Adipocyte (in vitro differentiated cells): ENCODE data around the gene GPC3.

Experiments
- DNase-seq: peaks from one replicate; pipeline ENCODE4 v3.0.0-alpha.2; 2015; ENCODE audit warnings: low read depth
- H3K27me3 ChIP-seq: replicated peaks from 2 replicates; pipeline ENCODE4 v1.7.0; 2013; ENCODE audit warnings: mild to moderate bottlenecking, low read length, moderate library complexity; ENCODE audit not compliant: control insufficient read depth, insufficient read depth
- H3K36me3 ChIP-seq: 2 replicates; pipeline ENCODE4 v1.7.0; 2013; ENCODE audit warnings: low read length, mild to moderate bottlenecking, moderate library complexity; ENCODE audit not compliant: control insufficient read depth, insufficient read depth, severe bottlenecking
- H3K4me1 ChIP-seq: 2 replicates; pipeline ENCODE4 v1.7.0; 2013; ENCODE audit warnings: mild to moderate bottlenecking, low read length, moderate library complexity; ENCODE audit not compliant: control insufficient read depth, insufficient read depth
- H3K4me3 ChIP-seq: 2 replicates; pipeline ENCODE4 v1.7.0; 2013; ENCODE audit warnings: mild to moderate bottlenecking, low read length, moderate library complexity
- H3K9ac ChIP-seq: 2 replicates; pipeline ENCODE4 v1.7.0; 2013; ENCODE audit warnings: mild to moderate bottlenecking, low read length, moderate library complexity
- H3K9me3 ChIP-seq: 2 replicates; pipeline ENCODE4 v1.7.0; 2013; ENCODE audit warnings: mild to moderate bottlenecking, low read length, moderate library complexity; ENCODE audit not compliant: control insufficient read depth

Gene GPC3

DNA sequence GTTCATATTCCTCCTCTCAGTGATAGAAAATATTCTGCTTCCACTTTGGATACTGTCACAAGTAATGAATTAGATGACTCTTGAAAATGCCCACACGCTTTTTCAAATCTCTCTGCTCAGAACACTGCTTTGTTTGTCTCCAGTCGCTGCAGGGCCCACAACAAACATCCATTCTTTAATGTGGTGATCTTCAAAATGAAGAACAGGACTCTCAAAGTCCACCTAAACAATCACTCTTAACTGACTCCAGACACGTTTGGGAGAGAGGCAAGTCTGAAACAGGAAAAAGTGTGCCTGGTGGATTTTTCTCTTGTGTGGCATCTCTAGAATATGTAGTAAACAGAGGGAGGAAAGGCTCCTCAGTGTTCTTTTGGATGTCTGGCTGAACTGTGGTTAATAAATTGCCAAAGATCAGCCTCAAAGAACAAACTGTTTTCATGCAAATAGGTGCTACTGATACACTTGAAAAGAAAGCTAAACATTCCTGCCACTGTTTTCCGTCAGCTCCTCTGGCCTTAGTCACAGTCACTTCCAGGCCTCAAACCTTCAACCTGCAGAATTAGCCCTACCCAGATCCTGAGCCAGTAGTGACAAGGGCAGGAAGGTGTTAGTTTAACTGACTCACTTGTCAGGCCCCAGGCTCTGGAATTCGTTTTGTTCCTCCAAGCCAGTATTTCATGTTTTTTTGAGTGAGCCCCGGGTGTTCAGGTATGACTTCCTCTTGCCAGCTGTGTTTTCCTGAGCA is 310.5 kb downstream of the GPC3 start:
- H3K9me3 ChIP-seq: no peaks in the 10 kb centered on the region
- H3K4me1 ChIP-seq: no peaks in the 10 kb centered on the region
- no peaks in the 10 kb centered on the region for H3K36me3 ChIP-seq
- no peak for DNase-seq
- no peak overlapping the region for H3K4me3 ChIP-seq
- H3K27me3 ChIP-seq: peaks cover 19% of the 10 kb centered on the region
- no peak overlapping the region for H3K9ac ChIP-seq

DNA sequence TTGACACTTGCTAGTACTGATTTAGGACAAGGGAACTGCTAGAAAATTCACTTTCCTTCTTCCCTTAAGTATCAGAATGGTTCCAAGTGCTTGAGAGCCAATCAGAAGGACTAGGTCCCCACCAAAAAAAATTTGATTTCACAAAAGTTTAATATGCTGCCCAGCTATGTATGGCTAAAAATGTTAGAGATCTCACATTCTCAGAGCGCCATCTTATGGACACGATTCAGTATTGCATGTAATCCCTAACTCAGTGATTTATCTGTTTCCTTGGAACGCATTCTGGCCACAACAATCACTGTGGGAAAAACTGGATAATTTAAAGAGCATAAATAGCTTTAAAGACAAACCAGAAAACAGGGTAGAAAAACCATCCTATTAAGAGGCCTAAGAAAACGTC is 315.0 kb downstream of the GPC3 start:
- H3K4me1 ChIP-seq: no peaks in the 10 kb centered on the region
- H3K27me3 ChIP-seq: peaks cover 16% of the 10 kb centered on the region
- H3K4me3 ChIP-seq: no peak overlapping the region
- peak; percentile 71 for DNase-seq
- no peaks in the 10 kb centered on the region for H3K36me3 ChIP-seq
- H3K9ac ChIP-seq: no peak overlapping the region
- no peaks in the 10 kb centered on the region for H3K9me3 ChIP-seq

- no peak overlapping the region for H3K4me3 ChIP-seq
- H3K4me1 ChIP-seq: no peaks in the 10 kb centered on the region
- H3K36me3 ChIP-seq: no peaks in the 10 kb centered on the region
Measured at GRCh38 chrX:133669214-133669613, 316.2 kb downstream of the GPC3 start.

DNA sequence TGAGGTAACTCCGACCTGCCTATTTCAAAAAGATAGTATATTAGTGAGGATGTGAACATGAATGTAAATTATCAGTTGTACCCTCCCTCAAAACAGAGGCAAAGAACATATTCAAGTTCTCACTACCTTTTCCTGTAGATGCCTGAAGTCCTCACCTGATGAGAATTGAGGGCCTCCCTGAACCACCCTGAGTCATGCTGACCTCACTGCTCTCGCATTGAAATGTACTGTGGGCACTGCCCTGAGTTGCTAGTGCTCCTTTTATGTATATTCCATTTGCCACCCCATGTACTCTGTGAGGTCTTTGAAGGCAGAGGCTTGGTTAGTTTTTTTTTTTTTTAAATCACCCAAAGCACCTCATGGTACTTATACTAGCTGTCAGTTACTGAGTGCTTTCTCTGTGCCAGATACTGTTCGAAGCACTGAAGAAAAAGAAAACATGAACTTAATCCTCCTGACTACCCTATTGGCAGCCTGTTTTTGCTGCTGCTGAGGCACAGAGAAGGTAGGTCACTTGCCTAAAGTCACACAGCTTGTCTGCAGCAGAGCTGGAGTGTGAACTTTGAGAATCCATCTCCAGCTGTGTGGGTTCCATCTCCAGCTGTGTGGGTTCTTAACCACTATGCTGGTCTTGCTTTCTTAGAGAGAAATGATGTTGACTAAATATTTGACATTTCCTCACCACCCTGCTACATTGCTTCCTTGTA is 317.0 kb downstream of the GPC3 start:
- DNase-seq: no peak

More at GRCh38 chrX:133669214-133669613, 316.2 kb downstream of the GPC3 start:
- DNase-seq: no peak
- Histone ChIP-seq H3K9ac (no peak overlapping the region), H3K27me3 (peaks cover 13% of the 10 kb centered on the region), H3K9me3 (no peaks in the 10 kb centered on the region)

DNA sequence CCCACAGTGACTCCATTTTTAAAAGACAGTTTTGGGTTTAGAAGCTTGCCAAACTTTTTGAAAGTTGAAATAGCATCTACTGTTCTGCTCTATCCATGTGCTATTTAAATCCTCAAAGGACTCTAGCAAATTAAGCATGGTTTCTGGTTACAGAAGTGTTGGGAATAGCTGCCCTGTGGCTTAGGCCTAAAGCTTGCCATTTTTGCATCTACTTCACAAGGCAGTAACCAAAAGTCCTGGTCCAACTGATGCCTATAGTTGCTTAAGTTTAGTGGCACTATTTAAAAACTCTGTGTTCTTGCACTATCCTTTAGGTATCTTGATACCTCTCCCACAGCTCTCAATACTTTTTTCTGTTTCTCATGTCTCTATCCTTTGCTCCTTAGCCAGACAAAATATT is 319.1 kb downstream of the GPC3 start:
- H3K9me3 ChIP-seq: no peaks in the 10 kb centered on the region
- no peak overlapping the region for H3K9ac ChIP-seq
- peaks cover 7% of the 10 kb centered on the region for H3K27me3 ChIP-seq
- H3K36me3 ChIP-seq: no peaks in the 10 kb centered on the region
- DNase-seq: no peak
- H3K4me3 ChIP-seq: no peak overlapping the region
- H3K4me1 ChIP-seq: peaks cover 19% of the 10 kb centered on the region

More for the DNA sequence above, 317.0 kb downstream of the GPC3 start:
- Histone ChIP-seq H3K9ac (no peak overlapping the region), H3K4me3 (no peak overlapping the region), H3K27me3 (peaks cover 13% of the 10 kb centered on the region), H3K9me3 (no peaks in the 10 kb centered on the region), H3K4me1 (peaks cover 3% of the 10 kb centered on the region), H3K36me3 (no peaks in the 10 kb centered on the region)

GRCh38 chrX:133661962-133662839 is 323.2 kb downstream of the GPC3 start:
- Histone ChIP-seq H3K9ac (peak overlapping the region; percentile 63), H3K4me1 (peaks cover 38% of the 10 kb centered on the region), H3K27me3 (peaks cover 7% of the 10 kb centered on the region), H3K36me3 (no peaks in the 10 kb centered on the region), H3K4me3 (no peak overlapping the region), H3K9me3 (no peaks in the 10 kb centered on the region)
- peak; percentile 73 for DNase-seq

- peaks cover 49% of the 10 kb centered on the region for H3K4me1 ChIP-seq
- no peaks in the 10 kb centered on the region for H3K9me3 ChIP-seq
- H3K27me3 ChIP-seq: peaks cover under 1% of the 10 kb centered on the region
- H3K4me3 ChIP-seq: no peak overlapping the region
- no peaks in the 10 kb centered on the region for H3K36me3 ChIP-seq
- peak overlapping the region; percentile 62 for H3K9ac ChIP-seq
- peak; percentile 68 for DNase-seq
Measured at GRCh38 chrX:133660281-133660680, 325.1 kb downstream of the GPC3 start.

GRCh38 chrX:133658293-133658911 is 327.0 kb downstream of the GPC3 start:
- peaks cover 50% of the 10 kb centered on the region for H3K4me1 ChIP-seq
- no peak overlapping the region for H3K9ac ChIP-seq
- DNase-seq: no peak
- H3K27me3 ChIP-seq: no peaks in the 10 kb centered on the region
- no peaks in the 10 kb centered on the region for H3K36me3 ChIP-seq
- no peak overlapping the region for H3K4me3 ChIP-seq
- H3K9me3 ChIP-seq: no peaks in the 10 kb centered on the region

DNA sequence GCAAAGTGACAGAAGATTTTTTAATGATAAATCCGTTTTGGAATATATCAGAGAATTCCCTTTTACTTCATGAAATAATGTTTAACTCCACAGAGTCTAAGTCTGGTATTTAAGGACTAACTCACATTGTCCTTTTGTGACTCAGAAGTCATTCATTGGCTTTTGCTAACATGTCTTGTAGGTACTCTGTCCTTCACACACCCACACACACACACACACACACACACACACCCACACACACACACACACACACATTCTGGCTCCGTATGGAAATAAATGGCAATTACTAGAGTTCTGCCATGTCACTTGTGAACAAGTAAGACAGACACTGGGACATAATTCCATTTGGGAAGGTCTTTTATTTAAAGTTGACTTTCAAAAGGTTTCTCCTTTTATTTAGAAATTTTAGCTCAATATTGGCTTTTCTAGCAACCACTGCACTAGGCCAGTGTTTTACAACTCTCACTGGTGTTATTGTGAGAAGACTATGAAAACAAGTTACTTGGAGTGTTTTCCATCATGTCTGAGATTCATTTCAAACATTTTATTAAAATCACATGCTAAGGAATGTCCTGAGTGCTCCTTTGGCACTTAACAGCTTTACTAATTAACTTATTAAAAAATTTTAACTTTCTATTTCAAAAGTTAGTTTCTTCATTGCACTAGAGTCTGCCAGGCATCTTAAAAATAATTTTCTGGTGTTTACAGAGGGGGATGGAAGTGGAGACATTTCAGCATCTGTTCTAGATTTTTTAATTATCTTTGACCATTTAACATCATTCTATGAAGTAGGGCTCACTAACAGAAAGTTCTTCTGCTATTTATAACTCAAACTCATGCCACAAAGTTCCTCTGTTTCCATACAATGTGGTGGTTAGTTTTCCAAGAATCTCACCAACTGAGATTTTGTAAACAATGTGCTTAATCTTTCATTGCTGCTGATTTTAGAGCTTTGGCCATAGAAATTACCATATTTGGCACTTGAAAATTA is 329.8 kb downstream of the GPC3 start:
- H3K36me3 ChIP-seq: no peaks in the 10 kb centered on the region
- H3K9ac ChIP-seq: peak overlapping the region; percentile 61
- H3K4me1 ChIP-seq: peaks cover 28% of the 10 kb centered on the region
- no peaks in the 10 kb centered on the region for H3K27me3 ChIP-seq
- no peak overlapping the region for H3K4me3 ChIP-seq
- peak; percentile 58 for DNase-seq
- no peaks in the 10 kb centered on the region for H3K9me3 ChIP-seq

GRCh38 chrX:133654811-133655210 is 330.6 kb downstream of the GPC3 start:
- no peaks in the 10 kb centered on the region for H3K36me3 ChIP-seq
- H3K9ac ChIP-seq: peak overlapping the region; percentile 61
- peaks cover 21% of the 10 kb centered on the region for H3K4me1 ChIP-seq
- no peaks in the 10 kb centered on the region for H3K27me3 ChIP-seq
- DNase-seq: peak; percentile 65
- H3K4me3 ChIP-seq: no peak overlapping the region
- H3K9me3 ChIP-seq: no peaks in the 10 kb centered on the region
